HepG2 (cell line): ENCODE results near the gene ADGRD1. TPM values are rescaled to one million over a fixed set of nuclear protein-coding genes. Genes with fewer than 3 reads are reported as not detected.

Experiments
- CENPX ChIP-seq: sonication (generic); formaldehyde crosslinking; IDR thresholded peaks from 2 replicates; pipeline ENCODE4 v1.9.0; 2021; ENCODE audit warnings: mild to moderate bottlenecking, missing genetic modification reagents, moderate library complexity
- ESRRA ChIP-seq: sonication (generic); formaldehyde crosslinking; IDR thresholded peaks from 2 replicates; pipeline ENCODE4 v1.5.1; 2020; ENCODE audit warnings: mild to moderate bottlenecking, low read depth, missing genetic modification reagents
- FIP1L1 ChIP-seq: fragments of 200-400 bp; formaldehyde crosslinking; IDR thresholded peaks from 2 replicates; pipeline ENCODE4 v1.6.1; 2018; ENCODE audit warnings: low read depth, mild to moderate bottlenecking, low read length, moderate library complexity, borderline replicate concordance; ENCODE audit not compliant: insufficient read depth
- FOXK2 ChIP-seq: fragments of 450-650 bp; IDR thresholded peaks from 2 replicates; pipeline ENCODE4 v1.6.1; 2016
- HNF4A ChIP-seq: sonication (generic); formaldehyde crosslinking; IDR thresholded peaks from 2 replicates; pipeline ENCODE4 v1.4.0; 2020; ENCODE audit warnings: missing genetic modification reagents
- HOXD1 ChIP-seq: sonication (generic); formaldehyde crosslinking; IDR thresholded peaks from 2 replicates; pipeline ENCODE4 v1.5.0; 2020; ENCODE audit warnings: missing genetic modification reagents
- MIXL1 ChIP-seq: IDR thresholded peaks from 2 replicates; pipeline ENCODE4 v1.6.1; 2016
- PRDM4 ChIP-seq: sonication (generic); formaldehyde crosslinking; IDR thresholded peaks from 2 replicates; pipeline ENCODE4 v1.9.0; 2021; ENCODE audit warnings: missing genetic modification reagents, borderline replicate concordance
- RARA ChIP-seq: IDR thresholded peaks from 2 replicates; pipeline ENCODE4 v1.6.1; 2016; ENCODE audit warnings: missing genetic modification reagents, missing compliant biosample characterization
- YY1 ChIP-seq: IDR thresholded peaks from 2 replicates; pipeline ENCODE4 v1.6.1; 2011; ENCODE audit warnings: low read length, low read depth, moderate library complexity, mild to moderate bottlenecking; ENCODE audit not compliant: insufficient read depth, insufficient replicate concordance
- ZNF468 ChIP-seq: sonication (generic); formaldehyde crosslinking; IDR thresholded peaks from 2 replicates; pipeline ENCODE4 v1.8.0; 2022; ENCODE audit warnings: mild to moderate bottlenecking, moderate library complexity, missing genetic modification reagents
- ZNF609 ChIP-seq: sonication (generic); formaldehyde crosslinking; IDR thresholded peaks from 2 replicates; pipeline ENCODE4 v1.4.0; 2020; ENCODE audit warnings: mild to moderate bottlenecking, missing genetic modification reagents, borderline replicate concordance
- ZNF678 ChIP-seq: sonication (generic); formaldehyde crosslinking; IDR thresholded peaks from 2 replicates; pipeline ENCODE4 v1.4.0; 2020; ENCODE audit warnings: mild to moderate bottlenecking, missing genetic modification reagents
- ZNF75D ChIP-seq: sonication (generic); formaldehyde crosslinking; IDR thresholded peaks from 2 replicates; pipeline ENCODE4 v1.8.1; 2023; ENCODE audit warnings: missing genetic modification reagents, mild to moderate bottlenecking, borderline replicate concordance
- polyA plus RNA-seq, 8 experiments: library from polyadenylated mRNA; depleted of rRNA in 3 of 8; stranded (reverse) in 7 of 8; unstranded in 1 of 8; fragments of >200 nt; fragmentation: Illumina TruSeq in 4 of 8; extraction: Trizol in 4 of 8; gene quantifications; 2 replicates each; pipeline versions ENCODE4 v1.2.1 to v1.2.3, GENCODE V29; 2011 to 2016; ENCODE audit warnings: low read depth in 4 of 8, missing spikeins in 1 of 8, mixed read lengths in 1 of 8; ENCODE audit not compliant: insufficient read depth in 1 of 8
- total RNA-seq, 5 experiments: library from RNA; depleted of rRNA; stranded (reverse); fragments of >200 nt; fragmentation: Illumina TruSeq; extraction: Trizol; gene quantifications; 2 replicates each; pipeline ENCODE4 v1.2.3, GENCODE V29; 2016; ENCODE audit warnings: low read depth in 1 of 5
- TF ChIP-seq, protein P1 (sequence below): sonication (generic); formaldehyde crosslinking; IDR thresholded peaks from 2 replicates; pipeline ENCODE4 v1.4.0; 2020; ENCODE audit warnings: missing genetic modification reagents

The ADGRD1 gene
- total and polyA plus RNA-seq, 2 of the 13 experiments (the other 11 are each of a cell fraction or from before 2014, with no cell fraction given) = 0.46 to 12.4 TPM

DNA sequence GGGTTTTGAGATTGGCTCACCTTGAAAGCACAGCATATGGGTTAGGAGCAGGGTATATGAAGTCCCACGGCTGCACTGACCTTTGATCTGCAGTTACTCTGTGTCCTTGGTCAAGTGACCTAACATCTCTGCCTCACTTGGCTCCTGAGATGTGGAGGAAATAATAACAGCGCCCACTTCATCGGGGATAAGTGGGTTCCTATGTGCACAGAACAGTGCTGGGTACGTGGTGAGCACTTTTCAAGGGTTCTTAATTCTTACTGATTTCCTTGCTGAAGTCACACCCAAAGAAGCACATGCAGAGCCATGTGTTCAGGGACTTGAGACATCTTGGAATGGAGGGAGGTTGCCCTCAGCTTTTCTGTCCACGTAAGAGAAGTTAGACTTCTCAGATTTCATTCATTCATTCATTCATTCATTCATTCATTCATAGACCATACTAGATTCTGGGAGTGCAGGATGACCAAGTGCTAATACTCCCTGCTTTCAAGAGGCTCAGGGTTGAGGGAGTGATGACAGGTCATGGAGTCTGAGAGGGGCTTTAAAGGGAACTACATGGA, 39.4 kb downstream of the ADGRD1 start (continued):
- TF ChIP-seq, protein P1, sequence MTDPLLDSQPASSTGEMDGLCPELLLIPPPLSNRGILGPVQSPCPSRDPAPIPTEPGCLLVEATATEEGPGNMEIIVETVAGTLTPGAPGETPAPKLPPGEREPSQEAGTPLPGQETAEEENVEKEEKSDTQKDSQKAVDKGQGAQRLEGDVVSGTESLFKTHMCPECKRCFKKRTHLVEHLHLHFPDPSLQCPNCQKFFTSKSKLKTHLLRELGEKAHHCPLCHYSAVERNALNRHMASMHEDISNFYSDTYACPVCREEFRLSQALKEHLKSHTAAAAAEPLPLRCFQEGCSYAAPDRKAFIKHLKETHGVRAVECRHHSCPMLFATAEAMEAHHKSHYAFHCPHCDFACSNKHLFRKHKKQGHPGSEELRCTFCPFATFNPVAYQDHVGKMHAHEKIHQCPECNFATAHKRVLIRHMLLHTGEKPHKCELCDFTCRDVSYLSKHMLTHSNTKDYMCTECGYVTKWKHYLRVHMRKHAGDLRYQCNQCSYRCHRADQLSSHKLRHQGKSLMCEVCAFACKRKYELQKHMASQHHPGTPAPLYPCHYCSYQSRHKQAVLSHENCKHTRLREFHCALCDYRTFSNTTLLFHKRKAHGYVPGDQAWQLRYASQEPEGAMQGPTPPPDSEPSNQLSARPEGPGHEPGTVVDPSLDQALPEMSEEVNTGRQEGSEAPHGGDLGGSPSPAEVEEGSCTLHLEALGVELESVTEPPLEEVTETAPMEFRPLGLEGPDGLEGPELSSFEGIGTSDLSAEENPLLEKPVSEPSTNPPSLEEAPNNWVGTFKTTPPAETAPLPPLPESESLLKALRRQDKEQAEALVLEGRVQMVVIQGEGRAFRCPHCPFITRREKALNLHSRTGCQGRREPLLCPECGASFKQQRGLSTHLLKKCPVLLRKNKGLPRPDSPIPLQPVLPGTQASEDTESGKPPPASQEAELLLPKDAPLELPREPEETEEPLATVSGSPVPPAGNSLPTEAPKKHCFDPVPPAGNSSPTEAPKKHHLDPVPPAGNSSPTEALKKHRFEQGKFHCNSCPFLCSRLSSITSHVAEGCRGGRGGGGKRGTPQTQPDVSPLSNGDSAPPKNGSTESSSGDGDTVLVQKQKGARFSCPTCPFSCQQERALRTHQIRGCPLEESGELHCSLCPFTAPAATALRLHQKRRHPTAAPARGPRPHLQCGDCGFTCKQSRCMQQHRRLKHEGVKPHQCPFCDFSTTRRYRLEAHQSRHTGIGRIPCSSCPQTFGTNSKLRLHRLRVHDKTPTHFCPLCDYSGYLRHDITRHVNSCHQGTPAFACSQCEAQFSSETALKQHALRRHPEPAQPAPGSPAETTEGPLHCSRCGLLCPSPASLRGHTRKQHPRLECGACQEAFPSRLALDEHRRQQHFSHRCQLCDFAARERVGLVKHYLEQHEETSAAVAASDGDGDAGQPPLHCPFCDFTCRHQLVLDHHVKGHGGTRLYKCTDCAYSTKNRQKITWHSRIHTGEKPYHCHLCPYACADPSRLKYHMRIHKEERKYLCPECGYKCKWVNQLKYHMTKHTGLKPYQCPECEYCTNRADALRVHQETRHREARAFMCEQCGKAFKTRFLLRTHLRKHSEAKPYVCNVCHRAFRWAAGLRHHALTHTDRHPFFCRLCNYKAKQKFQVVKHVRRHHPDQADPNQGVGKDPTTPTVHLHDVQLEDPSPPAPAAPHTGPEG (CRISPR knock-in tag) = no peak
- no peak for TF ChIP-seq MIXL1 (CRISPR knock-in tag)
- no peak for TF ChIP-seq CENPX (CRISPR knock-in tag)
- TF ChIP-seq FIP1L1 = no peak
- no peak for TF ChIP-seq ZNF75D (CRISPR knock-in tag)
- no peak for TF ChIP-seq PRDM4
- TF ChIP-seq ZNF468 (CRISPR knock-in tag) = no peak
- TF ChIP-seq FOXK2 = no peak
- TF ChIP-seq YY1 = no peak
- TF ChIP-seq ZNF609 (CRISPR knock-in tag) = no peak
- no peak for TF ChIP-seq ZNF678 (CRISPR knock-in tag)
- no peak for TF ChIP-seq RARA (CRISPR knock-in tag)
- TF ChIP-seq ESRRA (CRISPR knock-in tag) = 0 out of 2 replicates have a peak, but pooled peaks have one; percentile 25
- no peak for TF ChIP-seq HOXD1 (CRISPR knock-in tag)
- 0 out of 2 replicates have a peak, but pooled peaks have one; percentile 14 for TF ChIP-seq HNF4A
